ENCODE results near the gene TPRA1.

TPRA1 gene

GRCh38 chr3:127622772-127623576, 32.4 kb upstream of the TPRA1 start:
- Mint-ChIP-seq H3K4me1 (peaks cover 6% of the 10 kb centered on the region), H3K36me3 (peaks cover 16% of the 10 kb centered on the region), H3K9me3 (no peaks in the 10 kb centered on the region), H3K27ac (no peak overlapping the region), H3K4me3 (no peak overlapping the region), H3K27me3 (peaks cover 2% of the 10 kb centered on the region)

DNA sequence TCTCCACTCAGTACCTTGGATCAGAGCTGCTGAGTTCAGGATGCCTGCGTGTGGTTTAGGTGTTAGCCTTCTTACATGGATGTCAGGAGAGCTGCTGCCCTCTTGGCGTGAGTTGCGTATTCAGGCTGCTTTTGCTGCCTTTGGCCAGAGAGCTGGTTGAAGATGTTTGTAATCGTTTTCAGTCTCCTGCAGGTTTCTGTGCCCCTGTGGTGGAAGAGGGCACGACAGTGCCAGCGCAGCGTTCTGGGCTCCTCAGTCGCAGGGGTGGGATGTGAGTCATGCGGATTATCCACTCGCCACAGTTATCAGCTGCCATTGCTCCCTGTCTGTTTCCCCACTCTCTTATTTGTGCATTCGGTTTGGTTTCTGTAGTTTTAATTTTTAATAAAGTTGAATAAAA, 31.5 kb upstream of the TPRA1 start:
- Mint-ChIP-seq H3K4me1 (peaks cover 1% of the 10 kb centered on the region), H3K27ac (no peak overlapping the region), H3K27me3 (no peaks in the 10 kb centered on the region), H3K4me3 (no peak overlapping the region), H3K9me3 (no peaks in the 10 kb centered on the region), H3K36me3 (peaks cover 17% of the 10 kb centered on the region)

GRCh38 chr3:127620637-127621375, 30.3 kb upstream of the TPRA1 start:
- Mint-ChIP-seq H3K27ac (no peak overlapping the region), H3K9me3 (no peaks in the 10 kb centered on the region), H3K4me3 (no peak overlapping the region), H3K4me1 (no peaks in the 10 kb centered on the region), H3K36me3 (peaks cover 21% of the 10 kb centered on the region), H3K27me3 (no peaks in the 10 kb centered on the region)

DNA sequence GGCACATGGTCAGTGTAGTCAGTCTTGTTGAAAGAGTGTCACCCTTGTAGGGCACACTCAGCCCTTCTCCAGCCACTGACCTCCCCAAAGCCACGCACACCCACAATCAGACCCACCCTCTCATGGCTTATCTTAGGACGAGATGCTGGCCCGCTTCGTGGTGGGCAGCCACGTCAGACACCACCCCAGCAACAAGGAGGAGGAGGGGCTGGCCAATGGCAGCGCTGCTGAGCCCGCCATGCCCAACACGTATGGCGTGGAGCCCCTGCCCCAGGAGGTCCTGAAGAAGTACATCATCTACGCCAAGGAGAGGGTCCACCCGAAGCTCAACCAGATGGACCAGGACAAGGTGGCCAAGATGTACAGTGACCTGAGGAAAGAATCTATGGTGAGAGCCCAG, 28.4 kb upstream of the TPRA1 start:
- Mint-ChIP-seq H3K27me3 (no peaks in the 10 kb centered on the region), H3K9me3 (no peaks in the 10 kb centered on the region), H3K36me3 (peaks cover 29% of the 10 kb centered on the region), H3K4me3 (no peak overlapping the region), H3K4me1 (no peaks in the 10 kb centered on the region), H3K27ac (no peak overlapping the region)

DNA sequence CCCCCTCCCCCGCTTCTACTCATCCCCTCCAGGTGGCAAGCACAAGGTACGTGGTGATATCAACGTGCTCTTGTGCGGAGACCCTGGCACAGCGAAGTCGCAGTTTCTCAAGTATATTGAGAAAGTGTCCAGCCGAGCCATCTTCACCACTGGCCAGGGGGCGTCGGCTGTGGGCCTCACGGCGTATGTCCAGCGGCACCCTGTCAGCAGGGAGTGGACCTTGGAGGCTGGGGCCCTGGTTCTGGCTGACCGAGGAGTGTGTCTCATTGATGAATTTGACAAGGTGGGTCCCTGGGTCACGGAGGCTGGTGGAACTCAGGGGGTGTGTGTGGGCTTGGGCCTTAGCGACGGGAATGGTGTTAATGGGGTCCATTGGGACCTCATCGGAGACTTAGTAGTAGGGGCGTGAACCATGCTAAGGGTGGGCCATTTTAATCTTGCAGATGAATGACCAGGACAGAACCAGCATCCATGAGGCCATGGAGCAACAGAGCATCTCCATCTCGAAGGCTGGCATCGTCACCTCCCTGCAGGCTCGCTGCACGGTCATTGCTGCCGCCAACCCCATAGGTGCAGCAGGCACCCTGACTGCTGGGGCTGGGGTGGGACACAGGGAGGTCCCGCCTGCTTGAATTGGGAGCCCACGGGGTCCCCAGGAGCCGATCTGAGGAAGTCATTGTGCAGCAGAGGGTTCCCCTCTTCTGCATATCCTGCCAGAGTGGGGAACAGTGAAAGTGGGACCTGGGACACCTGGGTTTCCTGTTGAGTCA, 26.5 kb upstream of the TPRA1 start:
- Mint-ChIP-seq H3K36me3 (peaks cover 30% of the 10 kb centered on the region), H3K4me3 (no peak overlapping the region), H3K27me3 (no peaks in the 10 kb centered on the region), H3K27ac (no peak overlapping the region), H3K4me1 (no peaks in the 10 kb centered on the region), H3K9me3 (no peaks in the 10 kb centered on the region)

- Mint-ChIP-seq H3K36me3 (peaks cover 29% of the 10 kb centered on the region), H3K27me3 (no peaks in the 10 kb centered on the region), H3K4me3 (no peak overlapping the region), H3K9me3 (no peaks in the 10 kb centered on the region), H3K27ac (no peak overlapping the region), H3K4me1 (no peaks in the 10 kb centered on the region)
Observed at GRCh38 chr3:127615631-127616305, 25.2 kb upstream of the TPRA1 start.

DNA sequence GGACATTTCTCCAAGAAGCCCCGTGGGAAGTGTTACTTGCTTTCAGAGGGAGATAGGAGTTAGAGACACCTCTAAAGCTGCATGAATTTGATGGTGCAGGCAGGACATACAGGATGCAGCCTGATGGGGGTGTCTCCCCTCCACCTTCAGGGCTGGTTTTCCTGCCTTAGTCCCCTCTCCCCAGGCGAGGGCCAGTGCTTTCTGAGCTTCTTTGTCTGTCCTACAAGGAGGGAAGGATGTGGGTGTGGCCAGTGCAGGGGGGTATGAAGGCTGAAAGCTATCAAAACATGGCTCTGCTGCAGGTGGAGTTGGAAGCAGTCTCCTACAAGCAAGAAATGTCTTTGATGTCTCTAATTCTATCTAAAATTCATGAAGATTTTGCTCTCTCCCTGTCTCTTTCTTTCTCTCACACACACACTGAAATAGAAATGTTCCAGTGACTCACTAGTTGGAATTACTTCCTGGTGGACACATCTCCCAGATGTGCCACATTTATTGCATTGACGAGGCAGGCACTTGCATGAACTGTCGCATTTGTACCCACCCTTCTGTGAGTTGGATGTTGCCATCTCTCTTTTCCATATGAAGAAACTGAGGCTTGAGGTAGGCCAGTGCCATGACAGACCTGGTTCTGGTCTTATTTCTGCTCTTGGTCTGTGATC, 24.5 kb upstream of the TPRA1 start:
- peaks cover 28% of the 10 kb centered on the region for H3K36me3 Mint-ChIP-seq
- H3K4me3 Mint-ChIP-seq = no peak overlapping the region
- H3K27ac Mint-ChIP-seq = no peak overlapping the region
- no peaks in the 10 kb centered on the region for H3K9me3 Mint-ChIP-seq
- H3K27me3 Mint-ChIP-seq = no peaks in the 10 kb centered on the region
- H3K4me1 Mint-ChIP-seq = no peaks in the 10 kb centered on the region

DNA sequence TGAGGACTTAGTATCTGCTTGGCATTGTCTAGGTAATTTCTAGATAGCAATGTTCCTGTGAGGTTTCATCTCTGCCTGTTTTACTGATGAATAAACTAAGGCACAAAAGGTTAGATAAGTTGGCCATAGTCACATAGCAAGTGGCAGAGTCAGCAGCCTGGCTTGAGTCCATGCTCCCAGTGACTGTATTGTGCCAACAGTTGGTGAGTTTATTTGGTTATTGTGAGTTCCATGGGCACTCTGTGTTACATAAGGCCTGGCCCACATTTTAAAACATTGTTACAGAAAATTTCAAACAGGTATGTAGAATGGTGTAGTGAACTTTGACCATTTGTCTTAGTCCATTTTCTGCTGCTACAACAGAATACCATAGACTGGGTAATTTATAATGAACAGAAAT, 22.9 kb upstream of the TPRA1 start:
- Mint-ChIP-seq H3K9me3 (no peaks in the 10 kb centered on the region), H3K27ac (no peak overlapping the region), H3K4me1 (no peaks in the 10 kb centered on the region), H3K36me3 (peaks cover 29% of the 10 kb centered on the region), H3K27me3 (no peaks in the 10 kb centered on the region), H3K4me3 (no peak overlapping the region)

- no peaks in the 10 kb centered on the region for H3K9me3 Mint-ChIP-seq
- no peak overlapping the region for H3K27ac Mint-ChIP-seq
- H3K4me1 Mint-ChIP-seq = no peaks in the 10 kb centered on the region
- no peaks in the 10 kb centered on the region for H3K27me3 Mint-ChIP-seq
- peaks cover 27% of the 10 kb centered on the region for H3K36me3 Mint-ChIP-seq
- no peak overlapping the region for H3K4me3 Mint-ChIP-seq
Observed at GRCh38 chr3:127612966-127613365, 22.4 kb upstream of the TPRA1 start.

DNA sequence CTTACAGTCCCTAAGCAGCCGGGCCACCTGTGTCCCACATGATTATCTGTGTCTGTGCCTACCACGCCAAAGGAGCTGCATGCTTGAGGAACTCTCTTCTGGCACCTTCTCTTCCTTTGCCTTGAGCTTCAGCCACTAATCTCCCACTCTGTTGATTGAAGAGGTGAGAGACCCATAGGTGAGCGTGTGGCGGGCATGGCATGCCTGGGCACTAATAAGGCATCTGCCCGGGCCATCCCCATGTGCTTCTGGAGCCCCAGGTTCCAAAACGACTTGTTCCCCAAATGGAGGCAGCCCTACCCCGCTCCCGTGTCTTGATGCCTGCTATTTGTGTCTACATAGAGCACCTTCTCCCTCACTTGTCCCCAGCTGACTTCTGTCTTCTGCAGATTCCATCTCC, 20.7 kb upstream of the TPRA1 start:
- no peaks in the 10 kb centered on the region for H3K4me1 Mint-ChIP-seq
- no peaks in the 10 kb centered on the region for H3K27me3 Mint-ChIP-seq
- H3K27ac Mint-ChIP-seq = no peak overlapping the region
- H3K36me3 Mint-ChIP-seq = peaks cover 28% of the 10 kb centered on the region
- no peaks in the 10 kb centered on the region for H3K9me3 Mint-ChIP-seq
- H3K4me3 Mint-ChIP-seq = no peak overlapping the region

DNA sequence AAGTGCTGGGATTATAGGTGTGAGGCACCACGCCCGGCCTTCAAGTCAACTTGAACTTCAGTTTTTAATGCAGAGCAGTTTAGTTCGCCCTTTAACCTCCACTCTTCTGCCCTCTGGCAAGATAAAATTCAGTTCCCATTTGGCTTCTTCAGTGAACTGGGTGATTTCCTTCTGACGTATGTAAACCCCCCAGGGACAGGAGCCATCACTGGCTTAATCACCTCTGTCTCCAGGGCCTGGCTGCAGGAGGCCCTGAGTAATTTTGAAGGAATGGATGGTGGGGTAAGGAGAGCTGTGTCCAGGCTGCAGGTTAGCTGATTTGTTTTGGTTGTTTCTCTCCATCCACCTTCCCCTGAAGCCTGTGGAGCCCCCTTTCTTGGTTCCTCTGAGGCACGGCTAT, 19.6 kb upstream of the TPRA1 start:
- H3K27ac Mint-ChIP-seq = no peak overlapping the region
- no peaks in the 10 kb centered on the region for H3K4me1 Mint-ChIP-seq
- H3K9me3 Mint-ChIP-seq = no peaks in the 10 kb centered on the region
- H3K36me3 Mint-ChIP-seq = peaks cover 23% of the 10 kb centered on the region
- H3K4me3 Mint-ChIP-seq = no peak overlapping the region
- H3K27me3 Mint-ChIP-seq = no peaks in the 10 kb centered on the region

- no peaks in the 10 kb centered on the region for H3K9me3 Mint-ChIP-seq
- no peak overlapping the region for H3K27ac Mint-ChIP-seq
- peaks cover 22% of the 10 kb centered on the region for H3K36me3 Mint-ChIP-seq
- H3K4me3 Mint-ChIP-seq = no peak overlapping the region
- no peaks in the 10 kb centered on the region for H3K27me3 Mint-ChIP-seq
- H3K4me1 Mint-ChIP-seq = no peaks in the 10 kb centered on the region
Observed at GRCh38 chr3:127608362-127608718, 17.8 kb upstream of the TPRA1 start.

DNA sequence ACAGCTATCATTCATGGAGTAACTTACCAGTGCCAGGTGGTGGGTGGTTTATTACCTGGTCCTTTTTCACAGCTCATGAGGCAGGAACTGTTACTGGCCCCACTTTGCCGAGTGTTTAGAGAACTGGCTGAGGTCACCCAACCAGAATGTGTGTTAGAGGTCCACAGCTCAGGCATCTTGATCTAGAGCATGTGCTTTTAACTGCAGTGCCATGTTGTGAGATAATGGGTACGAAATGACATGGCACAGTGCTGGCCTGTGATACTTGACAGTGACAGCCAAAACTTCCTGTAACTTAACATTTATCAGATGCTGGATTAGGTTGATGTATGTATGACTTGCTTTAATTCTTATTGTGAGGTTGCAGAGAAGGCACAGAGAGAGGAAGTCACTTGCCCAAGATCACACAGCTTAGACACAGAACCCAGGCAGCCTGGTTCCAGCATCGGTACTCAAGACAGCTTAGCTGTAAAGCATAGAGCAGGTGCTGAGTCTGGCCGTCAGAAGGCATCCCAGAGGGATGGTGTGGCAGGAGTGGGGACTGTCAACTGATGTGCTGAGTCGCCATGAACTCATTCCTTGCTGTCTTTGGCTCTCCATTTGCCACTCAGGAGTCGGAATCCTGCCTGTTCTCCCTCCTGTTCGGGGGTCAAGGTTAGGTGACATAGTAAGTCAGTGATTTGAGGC, 17.3 kb upstream of the TPRA1 start:
- Mint-ChIP-seq H3K4me1 (no peaks in the 10 kb centered on the region), H3K27me3 (no peaks in the 10 kb centered on the region), H3K9me3 (no peaks in the 10 kb centered on the region), H3K36me3 (peaks cover 22% of the 10 kb centered on the region), H3K27ac (no peak overlapping the region), H3K4me3 (no peak overlapping the region)

GRCh38 chr3:127606981-127607595, 16.6 kb upstream of the TPRA1 start:
- H3K27ac Mint-ChIP-seq = no peak overlapping the region
- peaks cover under 1% of the 10 kb centered on the region for H3K4me1 Mint-ChIP-seq
- no peaks in the 10 kb centered on the region for H3K9me3 Mint-ChIP-seq
- H3K36me3 Mint-ChIP-seq = peaks cover 20% of the 10 kb centered on the region
- H3K27me3 Mint-ChIP-seq = no peaks in the 10 kb centered on the region
- no peak overlapping the region for H3K4me3 Mint-ChIP-seq

All from activated naive CD4-positive, alpha-beta T cell treated with anti-CD3 and anti-CD28 coated beads, Interleukin-2, amount 50 U/mL, for 24 hours (primary cell).